GM19025 (cell line): ENCODE measurements around the gene GFM1.

ENCODE experiments used
- ATAC-seq: cut with Tn5 transposase; IDR thresholded peaks from one replicate; pipeline ENCODE4 v1.9.1; 2021; ENCODE audit warnings: mild to moderate bottlenecking, low read depth, moderate library complexity; ENCODE audit not compliant: unreplicated experiment

The GFM1 gene

GRCh38 chr3:158644345-158644908 lies at the start of gene GFM1:
TSS of gene GFM1 (plus strand) at chr3:158644527. CDS start at chr3:158644635, 108 bp downstream.
- ATAC-seq: peak; percentile 97

- no peak for ATAC-seq
These were observed 43.5 kb upstream of the GFM1 start for GRCh38 chr3:158600787-158601186.

DNA sequence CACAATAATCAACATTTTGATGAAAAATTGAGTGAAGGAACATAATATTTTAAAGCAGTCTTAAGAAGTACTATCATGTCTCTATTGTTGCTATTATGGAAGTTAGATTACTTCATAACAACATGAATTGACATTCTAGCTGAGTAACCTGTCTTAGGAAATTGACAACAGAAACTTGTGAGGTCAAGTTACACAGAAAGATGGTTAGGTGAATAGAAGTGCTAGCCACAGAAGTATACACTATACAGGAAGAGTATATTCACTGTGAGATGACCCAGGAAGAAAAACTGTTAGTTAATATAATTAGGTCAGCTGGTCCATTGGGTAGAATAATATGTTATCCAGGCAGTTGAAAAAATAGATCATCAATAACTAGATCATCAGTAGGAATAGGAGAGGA lies 42.1 kb upstream of the GFM1 start:
- no peak for ATAC-seq

DNA sequence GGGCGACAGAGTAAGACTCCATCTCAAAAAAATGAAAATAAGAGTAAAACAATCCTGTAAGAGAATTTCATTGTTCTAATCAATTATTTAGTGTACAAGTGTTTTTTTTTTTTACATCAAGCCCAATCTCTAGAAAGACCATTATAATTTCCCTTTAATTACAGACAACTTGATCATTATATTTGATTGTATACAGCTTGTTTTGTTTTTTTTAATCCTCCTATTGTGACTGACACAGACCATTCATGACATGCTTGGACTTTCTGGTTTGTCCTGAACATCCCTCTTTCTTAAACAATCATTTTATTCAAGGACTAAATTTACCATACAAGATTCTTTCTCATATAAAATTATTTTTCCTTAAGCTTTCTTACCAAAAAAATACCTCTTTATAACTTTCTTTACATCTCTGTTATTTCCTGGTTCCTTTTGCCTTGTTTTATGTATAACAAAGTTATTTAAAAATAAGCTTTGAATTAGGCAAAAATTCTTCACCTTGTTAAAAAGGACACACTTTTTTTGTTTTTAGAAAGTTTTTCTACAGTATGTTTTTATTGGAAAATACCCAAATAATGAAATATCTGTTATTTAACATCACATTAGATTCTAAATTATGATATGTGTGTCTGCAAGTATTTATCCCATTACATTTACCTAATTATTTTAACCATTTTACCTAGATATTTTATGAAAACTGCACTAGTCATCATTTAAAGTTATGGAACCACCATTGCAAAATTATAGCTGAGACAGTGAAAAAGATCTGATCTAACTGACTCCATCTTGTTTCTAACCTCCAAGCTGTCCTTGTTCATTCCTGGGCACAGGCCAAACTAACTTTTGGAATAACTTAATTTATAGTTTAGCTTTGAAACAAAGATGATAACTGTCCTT lies 26.1 kb upstream of the GFM1 start:
- no peak for ATAC-seq

DNA sequence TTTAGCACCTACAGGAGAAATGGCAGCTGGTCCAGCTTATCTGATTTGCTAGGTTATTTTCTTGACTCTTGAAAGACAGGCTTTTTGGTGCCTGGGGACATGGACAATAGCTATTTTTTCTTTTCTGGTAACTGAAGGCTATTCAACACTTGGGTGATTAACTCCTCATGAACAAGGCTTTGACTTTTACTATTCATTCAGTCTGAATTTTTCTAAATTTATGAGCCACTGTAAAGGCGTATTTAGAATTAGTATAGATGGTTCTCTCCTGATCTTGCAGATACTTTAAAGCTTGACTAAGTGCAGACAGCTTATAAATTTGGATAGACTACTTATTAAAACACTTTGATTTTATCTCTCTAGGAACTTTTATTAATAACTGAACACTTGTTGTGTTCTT lies 18.4 kb upstream of the GFM1 start:
- no peak for ATAC-seq

GRCh38 chr3:158631981-158632380 lies 12.3 kb upstream of the GFM1 start:
- ATAC-seq: no peak

GRCh38 chr3:158640646-158641045 lies 3.7 kb upstream of the GFM1 start:
- no peak for ATAC-seq

DNA sequence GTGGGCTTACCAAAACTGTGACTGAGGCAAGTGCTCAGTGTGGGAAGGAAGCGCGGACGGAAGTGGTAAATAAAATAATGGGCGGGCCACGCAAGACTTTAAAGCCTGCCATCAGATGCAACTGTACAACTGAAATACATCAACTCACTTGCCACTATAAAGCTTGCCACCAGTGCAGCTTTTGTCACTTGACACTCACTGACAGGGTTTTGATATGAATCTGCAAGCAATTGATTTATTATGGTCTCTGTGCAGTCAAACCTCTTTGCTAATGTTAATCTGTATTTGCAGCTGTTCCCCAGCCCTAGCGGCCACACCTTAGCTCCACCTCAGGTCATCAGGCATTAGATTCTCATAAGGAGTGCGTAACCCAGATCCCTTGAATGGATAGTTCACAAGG lies 2.3 kb upstream of the GFM1 start:
- no peak for ATAC-seq

GRCh38 chr3:158642474-158643210 lies 1.7 kb upstream of the GFM1 start:
- ATAC-seq: no peak

GRCh38 chr3:158649791-158650190 lies 5.5 kb downstream of the GFM1 start:
- no peak for ATAC-seq

DNA sequence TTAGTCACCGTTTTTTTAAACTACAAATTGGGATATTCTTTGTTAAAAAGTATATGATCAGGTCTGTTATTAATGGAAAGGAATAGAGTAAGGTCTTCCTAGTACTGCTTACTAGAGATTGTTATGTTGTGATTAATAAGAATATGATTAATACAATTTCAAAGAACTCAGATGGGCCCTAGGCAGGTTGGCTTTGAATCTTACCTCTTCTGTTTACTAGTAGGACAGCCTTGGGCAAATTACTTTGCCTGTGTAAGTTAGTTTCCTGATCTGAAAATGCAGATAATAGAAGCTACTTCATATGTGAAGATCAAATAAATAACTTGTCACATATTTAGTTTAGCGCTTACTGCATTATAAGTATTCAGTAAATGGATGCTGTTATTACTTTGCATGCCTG lies 6.9 kb downstream of the GFM1 start:
- no peak for ATAC-seq

- no peak for ATAC-seq
These were observed 8.1 kb downstream of the GFM1 start for GRCh38 chr3:158652463-158652862.

- no peak for ATAC-seq
These were observed 14.6 kb downstream of the GFM1 start for GRCh38 chr3:158658889-158659288.

DNA sequence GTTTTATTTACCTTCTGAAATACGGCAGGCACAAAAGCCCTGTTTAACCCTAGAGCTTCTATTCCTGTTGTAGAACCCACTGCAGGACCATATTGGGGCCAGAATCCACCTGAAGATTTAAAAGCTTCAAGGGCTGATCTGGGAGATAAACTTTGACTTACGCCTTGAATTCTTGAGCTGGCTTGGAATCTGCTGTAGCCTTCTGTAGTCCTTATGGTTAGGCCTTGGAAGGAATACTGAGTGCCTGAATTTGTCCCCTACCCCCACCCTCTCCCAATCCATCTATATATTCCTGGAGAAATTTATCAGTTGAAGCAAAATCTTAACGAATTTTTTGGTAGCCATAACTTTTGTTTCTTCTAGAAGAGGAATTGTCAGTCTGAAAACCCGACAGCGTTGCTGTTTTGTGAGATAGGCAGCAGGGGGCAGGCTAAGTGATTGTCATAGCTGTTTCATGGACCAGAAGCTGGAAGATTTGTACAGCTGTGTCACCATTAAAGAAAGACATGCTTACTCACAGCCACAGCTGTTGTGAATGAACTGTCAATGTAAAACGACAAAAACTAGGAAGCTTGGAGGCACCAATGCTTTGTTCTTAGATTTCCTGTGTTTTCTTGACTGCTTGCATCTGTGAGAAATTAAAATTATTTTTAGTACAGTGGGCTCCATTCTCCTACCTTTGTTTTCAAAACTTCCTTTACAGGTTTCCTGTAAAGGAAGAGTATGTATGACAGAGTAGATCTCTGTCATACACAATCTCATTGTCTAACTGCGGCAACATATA lies 15.3 kb downstream of the GFM1 start:
- ATAC-seq: peak; percentile 57

GRCh38 chr3:158660711-158661110 lies 16.4 kb downstream of the GFM1 start:
- ATAC-seq: no peak

DNA sequence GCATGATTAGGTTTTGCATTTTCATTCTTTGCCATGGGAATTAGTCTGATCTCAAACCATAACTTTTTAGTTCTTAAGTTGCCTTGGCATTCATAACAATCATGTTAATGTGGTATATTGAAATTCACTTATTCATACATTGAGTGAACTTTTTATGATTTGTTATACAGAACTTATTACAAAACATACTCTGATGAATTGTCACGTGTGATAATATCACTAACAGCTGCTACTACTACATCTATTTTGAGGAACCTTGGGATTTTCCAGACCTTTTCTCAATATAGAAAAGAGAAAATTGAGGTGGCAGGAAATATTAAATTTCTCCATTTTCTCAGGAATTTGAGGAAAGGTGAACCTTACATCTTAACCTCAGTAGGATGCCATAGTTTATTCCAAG lies 18.9 kb downstream of the GFM1 start:
- no peak for ATAC-seq

DNA sequence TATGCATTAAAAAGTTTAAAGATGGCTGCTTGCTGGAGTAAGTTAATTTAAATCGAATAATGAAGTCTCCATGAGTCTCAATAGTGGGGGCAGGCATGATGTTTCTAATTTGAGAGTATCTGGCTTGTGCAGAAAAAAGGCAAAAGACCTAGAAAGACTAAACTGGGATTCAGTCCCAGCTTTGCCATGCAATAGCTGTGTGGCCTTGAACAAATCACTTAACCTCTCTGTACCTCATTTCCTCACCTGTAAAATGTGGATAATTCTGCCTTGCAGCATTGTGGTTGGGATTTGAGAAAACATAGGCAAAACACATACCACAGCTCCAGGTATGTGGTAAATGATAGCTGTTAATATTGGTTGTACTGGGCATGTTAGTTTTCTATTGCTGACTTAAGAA lies 19.5 kb downstream of the GFM1 start:
- ATAC-seq: no peak

DNA sequence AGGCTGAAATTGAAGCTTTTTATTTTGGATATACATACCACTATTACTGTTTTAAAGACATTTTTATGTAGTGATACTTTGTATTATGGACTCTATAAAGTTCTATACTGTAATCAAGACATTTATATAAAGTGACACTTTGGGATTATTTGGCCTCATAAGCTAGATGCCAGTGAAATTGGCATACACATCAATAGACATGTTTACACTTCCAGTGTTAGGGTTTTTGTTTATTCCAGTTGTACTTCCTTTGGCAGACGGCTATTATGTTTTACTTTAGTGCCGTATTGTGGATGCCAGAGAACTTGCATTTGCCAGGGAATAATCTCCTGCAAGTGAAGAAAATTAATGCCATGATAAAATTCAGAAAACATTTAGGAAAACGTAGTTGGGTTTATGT lies 22.1 kb downstream of the GFM1 start:
- no peak for ATAC-seq

DNA sequence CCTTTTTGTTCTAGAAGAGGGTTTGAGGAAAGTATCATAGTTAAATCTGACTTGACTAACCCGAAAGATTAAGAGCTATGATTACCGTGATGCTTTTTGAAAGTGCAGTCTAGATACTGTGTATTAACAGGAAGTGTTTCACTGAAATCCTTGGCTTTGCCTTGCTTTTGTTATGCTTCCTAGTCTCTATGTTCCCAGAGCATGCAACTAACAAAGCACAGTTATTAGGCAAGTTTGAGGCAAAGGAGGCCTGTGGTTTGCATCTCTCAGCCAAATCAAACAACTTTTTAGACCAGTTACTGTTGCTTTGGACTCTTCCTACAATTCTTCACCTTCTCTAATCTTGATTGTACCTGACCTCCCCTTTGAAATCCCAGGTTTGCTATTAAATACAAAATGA lies 24.2 kb downstream of the GFM1 start:
- ATAC-seq: no peak

GRCh38 chr3:158671821-158672214 lies 27.5 kb downstream of the GFM1 start:
- no peak for ATAC-seq
